GM12872 (cell line): Measurements from ENCODE around the gene DSTN.

Experiments used
- TF ChIP-seq, protein P1 (sequence below): IDR thresholded peaks from 3 replicates; pipeline ENCODE4 v1.5.1; 2011; ENCODE audit warnings: low read depth, mild to moderate bottlenecking, low read length, moderate library complexity; ENCODE audit not compliant: insufficient read depth

The DSTN gene

GRCh38 chr20:17583126-17583525 is 13.3 kb downstream of the DSTN start:
- TF ChIP-seq, protein P1, sequence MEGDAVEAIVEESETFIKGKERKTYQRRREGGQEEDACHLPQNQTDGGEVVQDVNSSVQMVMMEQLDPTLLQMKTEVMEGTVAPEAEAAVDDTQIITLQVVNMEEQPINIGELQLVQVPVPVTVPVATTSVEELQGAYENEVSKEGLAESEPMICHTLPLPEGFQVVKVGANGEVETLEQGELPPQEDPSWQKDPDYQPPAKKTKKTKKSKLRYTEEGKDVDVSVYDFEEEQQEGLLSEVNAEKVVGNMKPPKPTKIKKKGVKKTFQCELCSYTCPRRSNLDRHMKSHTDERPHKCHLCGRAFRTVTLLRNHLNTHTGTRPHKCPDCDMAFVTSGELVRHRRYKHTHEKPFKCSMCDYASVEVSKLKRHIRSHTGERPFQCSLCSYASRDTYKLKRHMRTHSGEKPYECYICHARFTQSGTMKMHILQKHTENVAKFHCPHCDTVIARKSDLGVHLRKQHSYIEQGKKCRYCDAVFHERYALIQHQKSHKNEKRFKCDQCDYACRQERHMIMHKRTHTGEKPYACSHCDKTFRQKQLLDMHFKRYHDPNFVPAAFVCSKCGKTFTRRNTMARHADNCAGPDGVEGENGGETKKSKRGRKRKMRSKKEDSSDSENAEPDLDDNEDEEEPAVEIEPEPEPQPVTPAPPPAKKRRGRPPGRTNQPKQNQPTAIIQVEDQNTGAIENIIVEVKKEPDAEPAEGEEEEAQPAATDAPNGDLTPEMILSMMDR: no peak

DNA sequence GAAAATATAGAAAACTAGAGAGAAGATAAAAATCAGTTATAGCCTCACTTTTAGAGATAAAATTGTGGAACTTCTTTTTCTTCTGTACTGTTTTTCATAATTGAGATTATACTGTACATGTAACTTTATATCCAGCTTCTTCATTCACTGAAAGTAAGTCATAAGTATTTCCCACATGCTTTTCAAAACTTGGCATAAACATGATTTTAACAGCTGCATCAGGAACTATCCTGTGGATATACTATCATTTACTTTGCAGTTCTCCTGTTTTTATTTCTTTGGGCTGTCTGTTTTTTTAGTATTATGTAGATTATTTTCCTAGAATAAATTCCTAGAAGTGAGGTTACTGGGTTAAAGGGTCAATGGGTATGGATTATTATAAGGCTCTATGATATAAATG is 14.8 kb downstream of the DSTN start:
- TF ChIP-seq, protein P1: no peak

DNA sequence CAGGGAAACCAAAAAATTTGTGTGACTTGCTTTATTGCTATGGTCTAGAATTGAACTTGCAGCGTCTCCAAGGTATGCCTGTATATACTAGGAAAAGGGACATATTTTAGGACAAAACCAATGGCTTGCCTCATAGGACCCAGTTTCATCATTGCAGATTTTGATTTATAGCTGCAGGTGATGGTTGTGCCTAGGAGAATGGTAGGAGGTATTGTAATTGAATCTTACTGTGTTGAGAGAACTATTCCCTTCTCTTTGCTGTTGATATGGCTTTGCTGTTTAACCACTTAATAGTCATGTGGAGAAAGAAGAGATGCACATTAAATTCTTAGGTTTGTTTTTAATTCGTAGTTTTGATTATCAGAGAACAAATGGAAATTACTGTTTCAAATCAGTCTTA is 16.4 kb downstream of the DSTN start:
- TF ChIP-seq, protein P1: no peak

DNA sequence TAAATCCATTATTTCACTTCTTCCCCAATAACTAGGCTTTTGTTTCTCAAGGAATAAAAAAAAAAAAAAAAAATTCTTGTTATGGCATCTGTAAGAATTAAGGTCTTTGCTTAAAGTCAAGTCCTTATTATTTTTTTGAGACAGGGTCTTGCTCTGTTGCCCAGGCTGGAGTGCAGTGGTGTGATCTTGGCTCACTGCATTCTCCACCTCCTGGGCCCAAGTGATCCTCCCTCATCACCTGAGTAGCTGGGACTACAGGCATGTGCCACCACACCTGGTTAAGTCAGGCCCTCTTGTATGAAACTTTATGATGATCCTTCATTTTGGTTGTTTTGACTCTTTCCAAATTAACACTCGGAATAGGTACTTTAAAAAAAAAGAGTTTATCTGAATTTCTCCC is 17.3 kb downstream of the DSTN start:
- TF ChIP-seq, protein P1: no peak

GRCh38 chr20:17587824-17588223 is 17.9 kb downstream of the DSTN start:
- TF ChIP-seq, protein P1: no peak

DNA sequence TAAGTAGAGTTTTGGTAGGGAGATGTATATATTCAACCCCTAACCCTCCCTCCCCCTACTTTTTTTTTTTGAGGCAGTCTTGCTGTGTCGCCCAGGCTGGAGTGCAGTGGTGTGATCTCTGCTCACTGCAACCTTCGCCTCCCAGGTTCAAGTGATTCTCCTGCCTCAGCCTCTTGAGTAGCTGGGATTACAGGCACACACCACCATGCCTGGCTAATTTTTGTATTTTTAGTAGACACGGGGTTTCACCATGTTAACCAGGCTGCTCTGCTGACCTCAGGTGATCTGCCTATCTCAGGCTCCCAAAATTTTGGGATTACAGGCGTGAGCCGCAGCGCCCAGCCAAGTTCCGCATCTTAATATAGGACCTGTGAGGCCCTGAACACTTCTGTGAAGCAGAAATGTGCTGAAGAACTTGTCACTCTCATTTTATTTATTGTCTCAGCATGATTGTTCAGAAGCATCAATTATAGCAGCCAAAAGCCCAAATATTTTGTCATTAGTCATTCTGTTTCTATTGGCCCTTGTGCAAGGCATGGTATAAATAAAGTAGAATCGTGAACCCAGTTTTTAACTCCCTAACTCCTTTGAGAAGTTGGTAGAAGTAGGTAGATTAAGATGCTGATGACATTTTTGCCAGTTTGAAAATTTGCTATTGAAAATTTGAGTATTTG is 19.4 kb downstream of the DSTN start:
- TF ChIP-seq, protein P1: no peak

- TF ChIP-seq, protein P1: no peak
Observed at GRCh38 chr20:17590245-17590644, 20.4 kb downstream of the DSTN start.
